Measurements from ENCODE around the gene HOXA4. TPM values are rescaled to one million over a fixed set of nuclear protein-coding genes. Genes with fewer than 3 reads are reported as not detected.

Gene HOXA4
- total RNA-seq, 1 donor from 2014 or later, result 0.15 TPM

DNA sequence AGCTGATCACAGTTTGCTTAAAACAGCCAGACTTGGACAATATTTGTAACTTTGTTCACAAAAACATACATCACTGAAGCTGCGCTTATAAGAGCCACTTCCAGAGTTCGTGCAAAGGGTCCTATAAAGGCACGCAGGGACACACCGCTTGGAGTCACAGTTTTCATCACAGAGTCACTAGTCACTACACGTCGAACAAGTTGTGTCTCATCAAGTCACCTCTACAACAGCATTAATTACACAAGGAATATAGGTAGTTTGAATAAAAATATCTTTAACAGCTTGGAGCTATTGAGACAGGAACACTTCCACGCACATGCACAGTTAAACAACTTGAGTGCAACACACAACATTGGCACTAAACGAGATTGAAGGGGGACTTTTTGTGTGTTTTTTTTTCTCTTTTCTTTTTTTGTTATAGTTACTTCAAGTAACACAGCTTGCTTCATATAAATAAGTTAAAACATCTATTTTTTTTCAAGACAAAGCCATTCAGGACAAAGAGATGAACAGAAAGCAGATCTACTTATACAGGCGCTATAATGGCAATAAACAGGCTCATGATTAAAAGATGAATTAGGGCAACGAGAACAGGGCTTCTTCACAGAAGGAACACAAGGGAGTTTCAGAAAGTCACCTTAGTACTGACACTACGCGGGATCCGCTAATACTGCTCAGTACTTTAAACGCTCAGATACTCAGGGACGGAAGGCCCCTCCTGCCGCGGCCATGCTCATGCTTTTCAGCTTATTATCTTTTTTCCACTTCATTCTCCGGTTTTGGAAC is 10.8 kb upstream of the HOXA4 start:
- intact Hi-C loops (cut with micrococcal nuclease), result no loop called here
- DNase-seq, result no peak
- ATAC-seq, result no peak

DNA sequence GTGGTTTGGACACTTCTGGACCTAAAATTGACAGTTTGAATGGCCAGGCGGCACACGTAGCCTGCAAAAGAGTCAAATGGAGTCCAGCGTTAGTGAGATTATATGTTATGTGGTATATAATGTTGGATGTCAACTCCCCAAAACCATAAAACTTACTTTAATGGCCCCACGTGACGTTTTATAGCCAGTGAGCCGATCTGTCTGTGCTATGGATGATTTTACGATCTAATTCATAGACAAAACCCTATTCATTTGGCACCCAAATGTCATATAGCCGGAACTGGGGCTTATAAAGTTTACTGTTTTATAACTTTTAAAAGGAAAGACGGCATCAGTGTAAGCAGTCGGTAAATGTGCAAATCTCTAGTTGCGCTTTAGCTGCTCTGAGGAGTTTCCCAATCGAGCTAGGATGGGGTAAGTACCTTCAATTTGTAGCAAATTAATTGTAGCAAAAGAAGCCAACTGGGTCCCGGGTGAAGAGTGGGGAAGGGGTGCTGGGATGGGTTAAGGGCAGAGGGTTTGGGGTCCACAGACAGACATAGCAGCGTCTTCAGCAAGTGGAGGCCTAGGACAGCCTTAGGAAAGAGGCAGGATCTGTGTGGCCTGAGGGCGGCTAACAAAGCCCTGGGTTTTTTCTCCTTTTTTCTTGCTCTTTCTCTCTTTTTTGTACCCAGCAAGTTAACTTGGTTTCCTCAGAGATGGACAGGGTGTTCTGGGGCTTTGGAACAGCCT is 9.7 kb upstream of the HOXA4 start:
- no peak for DNase-seq
- intact Hi-C loops (cut with micrococcal nuclease), result no loop called here
- no peak for ATAC-seq

DNA sequence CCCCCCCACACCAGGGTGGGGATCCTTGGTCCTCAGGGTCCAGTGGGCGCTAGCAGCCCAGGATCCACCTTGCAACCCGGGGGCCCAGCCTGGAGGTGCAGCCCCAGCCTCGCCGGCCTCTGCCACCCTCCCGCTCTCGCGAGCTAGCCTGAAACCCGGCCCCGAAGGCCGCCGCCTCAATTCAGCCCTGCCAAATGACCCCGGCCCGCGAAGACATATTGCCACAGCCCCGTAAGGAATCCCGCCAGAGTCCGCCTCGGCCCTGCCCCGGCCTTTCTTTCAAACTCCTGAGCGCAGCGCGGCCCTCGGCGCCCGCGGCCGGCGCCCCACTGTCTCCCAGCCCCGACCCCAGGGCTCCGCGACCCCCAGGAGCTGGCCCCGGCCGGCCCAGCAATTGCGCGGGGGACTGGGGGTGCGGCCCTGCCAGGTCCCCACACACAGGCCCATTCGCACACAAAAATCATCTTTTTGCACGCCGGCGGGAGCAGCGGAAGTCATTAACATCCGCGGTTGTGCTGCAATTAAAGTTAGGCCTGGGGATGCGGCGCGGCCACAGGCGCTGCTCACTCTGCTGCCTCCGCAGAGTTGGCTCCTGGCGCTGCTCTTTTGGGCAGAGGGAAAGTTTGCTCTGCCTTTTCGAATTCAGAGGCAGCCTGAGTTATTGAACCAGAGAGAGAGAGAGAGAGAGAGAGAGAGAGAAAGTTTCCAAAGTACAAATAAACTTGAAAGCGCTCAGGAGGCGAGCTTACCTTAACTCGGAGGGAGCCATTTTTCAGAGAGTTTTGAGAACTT is 9.0 kb upstream of the HOXA4 start:
- DNase-seq (no peak), ATAC-seq (no peak)
- intact Hi-C loops (cut with micrococcal nuclease), result no loop called here

DNA sequence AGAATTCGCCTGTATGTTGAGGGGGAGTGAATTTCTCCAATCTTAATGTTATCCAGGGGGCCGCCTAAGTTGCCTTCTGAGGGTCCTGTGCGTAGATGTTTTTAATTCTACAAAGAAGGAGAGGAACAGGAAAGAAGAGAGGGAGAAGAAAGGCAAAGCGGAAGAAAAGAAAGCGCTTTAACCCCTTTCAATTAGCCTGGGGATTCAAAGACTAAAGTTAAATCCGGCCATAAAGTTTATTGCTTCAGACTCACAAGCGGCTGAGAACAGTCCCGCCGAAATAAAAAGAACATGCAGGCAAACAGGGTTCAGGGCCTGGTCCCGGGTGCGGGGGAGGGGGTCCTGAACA is 8.4 kb upstream of the HOXA4 start:
- intact Hi-C loops (cut with micrococcal nuclease), result no loop called here

DNA sequence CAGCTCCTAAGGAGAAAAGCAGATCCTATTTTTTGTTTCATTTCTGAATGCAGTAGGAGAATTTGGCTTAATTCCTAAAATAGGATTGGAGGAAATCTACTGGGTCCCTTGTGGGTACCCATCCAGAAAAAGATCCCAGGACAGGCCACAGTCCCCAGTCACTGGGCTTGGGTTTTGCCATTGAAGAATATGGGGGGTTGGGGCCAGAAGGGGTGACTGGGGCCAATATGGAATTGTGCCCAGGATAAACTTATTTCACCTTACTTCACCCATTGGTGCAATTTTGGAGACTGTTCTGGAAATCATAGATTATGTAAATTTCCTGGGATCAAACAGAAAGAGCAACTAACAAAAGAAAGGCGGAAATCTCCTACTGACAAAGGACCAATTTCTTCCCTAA is 7.9 kb upstream of the HOXA4 start:
- ATAC-seq (no peak), DNase-seq (no peak)
- intact Hi-C loops (cut with micrococcal nuclease), result no loop called here

More for the DNA sequence above, 8.4 kb upstream of the HOXA4 start:
- DNase-seq (no peak), ATAC-seq (no peak)

DNA sequence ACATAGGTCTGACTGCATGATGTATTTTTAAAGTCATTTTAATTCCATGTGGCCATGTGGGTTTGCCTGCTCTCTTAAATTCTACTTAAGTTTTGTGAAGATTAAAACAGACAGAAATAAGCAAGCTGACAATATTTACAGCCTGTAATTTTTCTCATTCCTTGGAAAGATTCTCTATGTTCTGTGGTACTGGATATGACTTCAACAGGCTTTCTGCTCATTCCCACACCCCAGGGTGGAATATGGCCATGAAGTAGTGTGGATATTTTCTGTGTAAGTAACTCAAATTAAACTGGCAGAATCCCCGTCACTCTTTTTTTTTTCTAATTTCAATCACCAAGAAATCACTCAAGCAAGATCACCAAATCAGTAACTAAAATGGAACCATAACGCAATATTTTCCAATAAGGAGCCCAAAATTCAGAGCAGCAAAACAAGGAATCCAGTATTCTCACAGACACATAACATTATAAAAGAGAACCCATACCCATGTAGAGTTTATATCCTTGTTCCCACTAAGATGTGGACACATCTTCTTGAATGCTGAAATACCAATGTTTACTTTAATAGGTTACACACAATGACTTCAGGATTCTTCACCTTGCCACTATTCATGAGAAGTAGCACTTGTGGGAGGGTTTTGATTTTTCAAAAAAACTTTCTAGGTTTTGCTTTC is 7.2 kb upstream of the HOXA4 start:
- ATAC-seq (no peak), DNase-seq (no peak)
- intact Hi-C loops (cut with micrococcal nuclease), result no loop called here

DNA sequence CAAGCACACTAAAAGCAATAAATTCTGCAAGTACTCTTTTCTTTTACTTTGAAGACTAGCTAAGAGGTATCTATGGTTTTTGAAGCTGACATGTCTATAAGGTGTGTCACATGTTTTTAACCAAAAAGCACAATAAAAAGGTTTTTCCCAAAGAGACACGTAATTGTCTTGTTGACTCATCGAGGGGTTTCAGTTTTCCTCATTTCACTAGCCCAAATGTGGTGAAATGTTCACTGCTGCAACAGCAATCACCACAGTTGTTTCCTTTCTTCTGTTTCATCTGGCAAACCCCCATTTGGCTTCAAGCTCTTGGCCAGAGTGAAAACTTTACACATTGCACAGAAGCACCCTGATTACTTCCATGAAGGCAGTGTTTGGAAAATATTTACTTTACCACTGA is 3.8 kb upstream of the HOXA4 start:
- ATAC-seq (no peak), DNase-seq (no peak)
- intact Hi-C loops (cut with micrococcal nuclease), result no loop called here

DNA sequence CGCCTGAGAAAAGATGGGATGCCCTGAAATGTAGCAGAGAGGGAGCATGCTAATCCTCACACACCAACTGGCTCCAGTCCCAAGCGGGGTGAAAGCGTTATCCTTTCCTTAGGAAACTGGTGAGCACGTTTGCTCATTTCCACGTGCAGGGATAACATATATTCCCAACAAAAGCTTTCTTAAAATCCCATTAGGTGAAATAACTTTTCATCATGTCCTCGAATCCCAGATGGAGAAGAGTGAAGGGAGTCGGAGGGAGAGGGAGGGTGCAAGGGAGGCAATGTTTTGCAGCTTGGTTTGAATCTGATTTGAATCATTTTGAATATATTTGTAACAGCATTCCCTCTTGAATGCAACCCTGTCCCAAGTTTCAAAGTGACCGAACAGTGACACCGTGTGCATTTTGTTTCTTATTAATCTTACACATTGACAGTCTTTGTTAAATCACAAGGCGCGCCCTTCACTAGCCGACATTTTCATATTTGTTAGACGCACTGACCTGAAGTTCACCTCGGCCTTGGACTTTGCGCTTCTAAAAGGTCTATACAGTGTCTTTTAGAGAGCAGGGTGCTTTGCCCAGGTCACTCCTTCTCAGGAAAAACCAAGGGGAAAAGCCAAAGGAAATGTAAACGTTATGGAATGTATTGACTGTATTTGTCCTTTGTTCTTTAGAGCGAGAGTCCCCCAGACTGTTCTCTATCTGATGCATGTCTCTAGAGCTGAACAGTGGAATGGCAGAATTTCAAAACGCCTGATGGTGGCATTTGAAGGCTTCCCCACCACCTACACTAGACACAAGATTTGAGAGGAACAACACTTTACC is 3.1 kb upstream of the HOXA4 start:
- DNase-seq (no peak), ATAC-seq (no peak)
- intact Hi-C loops (cut with micrococcal nuclease), result no loop called here

DNA sequence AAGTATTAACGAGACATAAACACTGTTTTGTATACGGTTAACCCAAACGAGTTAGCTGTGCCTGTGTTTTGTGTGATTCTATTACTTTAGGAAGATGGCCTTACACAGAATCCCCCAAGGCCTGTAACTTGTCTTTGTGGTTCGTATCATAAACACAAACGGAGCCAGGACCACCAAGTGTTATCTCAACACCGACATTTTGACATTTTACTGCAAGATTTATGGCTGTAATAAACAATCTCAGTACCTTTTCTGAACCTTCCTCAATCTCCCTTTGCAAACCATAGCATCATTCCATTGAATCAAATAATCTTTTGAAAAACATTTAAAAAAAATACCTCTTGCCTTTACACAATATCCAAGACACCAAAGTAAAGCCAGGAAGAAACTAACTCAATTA is 2.4 kb upstream of the HOXA4 start:
- DNase-seq, result no peak
- no peak for ATAC-seq
- intact Hi-C loops (cut with micrococcal nuclease), result no loop called here

DNA sequence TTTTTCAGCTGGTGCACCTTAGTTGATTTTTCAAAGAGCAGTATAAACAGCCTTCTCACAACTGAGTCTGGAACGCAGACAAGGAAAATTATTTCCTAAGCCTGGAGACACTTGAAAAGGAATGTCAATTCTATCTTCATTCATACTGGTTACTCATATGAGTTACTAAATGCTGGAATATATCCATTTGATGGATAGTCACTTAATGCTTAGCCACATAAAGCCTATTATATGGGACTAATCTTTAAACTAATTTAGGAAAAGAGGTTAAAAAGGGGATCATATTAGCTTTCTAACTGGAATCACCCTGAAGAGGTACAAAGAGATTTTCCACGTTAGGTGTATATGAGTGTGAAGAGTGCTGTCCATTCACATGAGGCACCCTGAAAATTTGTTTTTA is 1.7 kb upstream of the HOXA4 start:
- no peak for DNase-seq
- intact Hi-C loops (cut with micrococcal nuclease), result no loop called here
- no peak for ATAC-seq

DNA sequence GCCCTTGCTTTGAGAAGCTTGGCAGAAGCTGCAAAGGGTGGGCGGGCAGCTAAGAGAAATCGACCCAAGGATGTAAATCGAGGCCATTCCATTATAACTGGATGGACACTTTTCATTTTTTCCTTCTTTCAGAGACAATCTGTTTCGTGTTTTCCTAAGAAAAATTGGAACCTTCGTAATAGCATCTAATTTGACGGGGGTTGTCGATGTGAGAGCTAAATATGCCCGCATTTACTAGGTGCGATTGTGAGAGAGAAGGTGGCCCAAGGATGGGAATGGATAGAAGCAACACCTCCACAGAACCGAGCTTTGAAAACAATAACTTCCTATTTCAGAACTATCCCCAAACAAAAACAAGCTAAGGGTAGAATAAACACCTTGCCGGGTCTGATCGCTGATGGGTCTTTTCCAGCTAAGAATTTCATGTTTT is 848 bp upstream of the HOXA4 start:
- ATAC-seq, result no peak
- intact Hi-C loops (cut with micrococcal nuclease), result no loop called here
- DNase-seq, result no peak

DNA sequence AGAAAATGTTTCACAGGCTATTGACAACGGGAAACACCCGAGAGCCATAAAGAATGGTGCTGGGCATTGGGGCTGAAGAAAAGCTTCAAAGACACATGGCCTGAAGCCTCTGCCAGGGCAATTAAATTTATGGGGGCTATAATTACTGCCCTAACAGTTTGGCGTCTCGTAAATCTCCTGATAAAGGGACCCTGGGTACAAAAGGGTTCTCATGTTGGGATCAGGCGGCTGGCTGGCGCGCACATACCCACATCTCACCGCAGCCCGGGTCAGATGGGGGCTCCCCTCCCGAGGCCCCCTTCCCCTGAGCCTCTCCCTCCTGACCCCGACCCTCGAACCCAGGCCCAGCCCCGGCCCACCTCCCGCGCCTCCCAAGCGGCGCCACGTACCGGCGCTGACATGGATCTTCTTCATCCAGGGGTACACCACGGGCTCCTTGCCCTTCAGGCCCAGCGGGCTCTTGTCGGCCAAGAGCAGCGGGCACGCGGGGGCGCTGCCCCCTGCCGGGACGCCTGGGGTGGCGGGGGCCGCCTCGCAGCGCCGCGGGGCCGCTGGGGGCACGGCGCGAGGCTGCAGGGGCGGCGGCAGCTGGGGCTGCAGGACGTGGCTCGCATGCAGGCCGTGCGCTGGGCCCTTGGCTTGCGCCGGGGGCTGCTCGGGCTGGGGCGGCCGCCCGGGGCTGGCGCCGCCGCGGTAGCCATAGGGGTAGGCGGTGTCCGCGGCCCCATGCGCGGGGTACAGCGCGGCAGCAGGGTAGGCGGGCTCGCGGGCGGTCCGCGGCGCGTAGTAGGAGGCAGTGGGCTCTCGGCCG is 623 bp downstream of the HOXA4 start:
- intact Hi-C loops (cut with micrococcal nuclease), result no loop called here
- DNase-seq (no peak), ATAC-seq (no peak)

DNA sequence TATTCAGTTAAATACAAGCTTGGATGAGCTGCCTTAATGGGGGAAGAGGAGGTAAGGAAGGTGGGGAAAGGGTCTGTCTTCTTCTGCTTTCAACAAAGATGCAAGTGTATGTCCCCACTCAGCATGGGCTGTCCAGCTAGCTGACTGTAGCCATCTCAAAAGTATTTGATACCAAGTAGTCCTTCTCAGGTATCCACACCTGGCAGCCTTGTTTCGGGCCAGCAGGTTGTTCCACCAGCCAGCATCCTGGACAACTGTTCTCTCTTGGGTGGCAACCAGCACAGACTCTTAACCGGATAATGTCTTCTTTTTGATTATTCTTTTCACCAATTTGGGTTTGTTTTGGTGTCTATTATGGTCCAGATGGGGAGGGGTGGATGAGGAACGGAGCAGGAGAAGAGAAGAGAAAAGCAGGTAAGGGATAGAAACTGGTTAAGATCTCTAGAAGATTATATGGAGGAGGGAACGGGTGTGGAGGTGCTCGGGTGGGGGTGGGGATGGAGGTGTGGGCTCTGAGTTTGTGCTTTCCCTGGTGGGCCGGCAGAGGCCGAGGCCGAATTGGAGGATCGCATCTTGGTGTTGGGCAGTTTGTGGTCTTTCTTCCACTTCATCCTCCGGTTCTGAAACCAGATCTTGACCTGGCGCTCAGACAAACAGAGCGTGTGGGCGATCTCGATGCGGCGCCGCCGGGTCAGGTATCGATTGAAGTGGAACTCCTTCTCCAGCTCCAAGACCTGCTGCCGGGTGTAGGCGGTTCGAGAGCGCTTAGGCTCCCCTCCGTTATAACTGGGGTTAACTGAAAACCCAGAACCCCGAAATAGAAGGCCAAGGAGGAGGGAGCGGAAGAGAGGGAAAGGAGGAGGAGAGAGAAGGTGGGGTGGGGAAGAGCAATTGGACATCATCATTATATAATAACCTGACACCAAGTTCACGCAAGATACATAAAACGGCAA is 1.5 kb downstream of the HOXA4 start:
- DNase-seq (no peak), ATAC-seq (no peak)
- intact Hi-C loops (cut with micrococcal nuclease), result no loop called here

DNA sequence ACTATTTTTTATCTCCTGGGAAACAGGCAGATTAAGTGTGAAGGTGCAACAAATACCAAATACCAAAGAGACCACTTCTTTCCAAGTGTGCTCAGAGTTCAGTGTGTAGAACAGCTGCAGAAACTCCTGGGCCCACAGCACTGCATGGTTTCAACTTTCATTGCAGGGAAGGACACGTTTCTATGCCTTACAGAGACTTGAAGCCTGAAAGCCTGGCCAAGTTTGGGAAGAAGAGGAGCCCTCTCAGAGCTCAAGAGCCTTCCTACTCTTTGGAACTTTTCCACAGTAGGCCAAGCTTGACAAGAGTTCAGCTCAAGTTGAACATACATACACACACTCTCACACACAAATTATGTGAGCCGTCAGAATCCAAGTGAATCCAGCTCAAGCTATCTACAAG is 2.5 kb downstream of the HOXA4 start:
- intact Hi-C loops (cut with micrococcal nuclease), result no loop called here
- no peak for DNase-seq
- no peak for ATAC-seq

DNA sequence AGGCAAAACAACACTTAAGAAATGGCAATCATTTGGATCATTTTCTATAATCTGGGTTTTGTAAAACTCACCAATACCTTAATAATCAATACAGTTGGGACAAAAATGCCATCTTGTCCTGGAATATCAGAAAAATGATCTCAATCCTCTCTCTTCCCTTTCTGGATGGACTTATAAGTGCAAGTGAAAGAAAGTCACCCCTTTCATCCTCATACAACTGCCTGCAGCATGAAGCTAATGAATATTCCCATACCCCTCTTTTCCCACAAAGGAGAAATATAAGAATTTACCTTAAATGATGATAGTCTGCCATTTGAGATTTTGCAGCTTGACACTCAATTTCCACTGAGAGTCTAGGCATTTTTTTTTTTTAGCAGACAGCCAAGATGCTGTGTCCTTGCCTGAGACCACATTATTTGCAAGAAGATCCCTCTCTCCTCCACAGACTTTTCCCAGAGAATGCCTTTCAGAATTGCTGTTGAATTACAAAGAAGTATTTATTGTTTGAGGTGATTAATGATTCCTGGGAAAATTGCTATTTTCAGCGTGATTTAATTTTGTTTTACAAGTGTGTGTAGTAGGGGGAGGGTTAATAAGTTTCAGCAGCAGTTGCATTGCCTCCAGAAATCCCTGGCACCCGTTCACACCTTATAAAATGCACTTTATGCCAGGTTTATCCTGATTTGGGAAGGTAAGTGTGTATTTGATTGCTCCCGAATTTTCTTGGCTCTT is 3.8 kb downstream of the HOXA4 start:
- DNase-seq (no peak), ATAC-seq (no peak)
- intact Hi-C loops (cut with micrococcal nuclease), result no loop called here

DNA sequence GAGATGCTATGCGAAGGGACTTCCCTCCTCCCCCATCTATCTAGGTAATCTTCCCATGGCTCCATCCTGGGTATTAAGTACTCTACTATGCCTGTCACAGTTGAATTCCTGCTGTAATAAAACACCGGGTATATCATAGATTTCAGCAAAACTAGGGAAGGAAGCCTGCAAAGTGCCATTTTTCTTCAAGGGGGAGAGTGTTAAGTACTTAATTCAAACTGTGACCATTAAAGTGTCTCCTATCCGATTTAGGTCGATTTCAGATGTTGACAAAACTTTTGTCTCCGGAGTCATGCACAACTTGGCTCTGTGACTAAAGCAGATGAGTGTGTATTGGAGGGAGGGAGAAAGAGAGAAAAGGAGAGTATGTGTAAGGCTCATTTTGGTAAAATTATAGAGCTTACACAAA is 4.6 kb downstream of the HOXA4 start:
- DNase-seq (no peak), ATAC-seq (no peak)
- intact Hi-C loops (cut with micrococcal nuclease), result no loop called here
